Type B pancreatic cell (in vitro differentiated cells): ENCODE results near the gene TMEM255B. TPM values are rescaled to one million over a fixed set of nuclear protein-coding genes. Genes with fewer than 3 reads are reported as not detected.
"Not testable (repeated sequence)": the region's sequence is repeated elsewhere in the genome, so short reads cannot be mapped to it uniquely, and the experiment has no call there.

ENCODE experiments used
- DNase-seq: peaks from one replicate; pipeline ENCODE4 v3.0.0; 2021; ENCODE audit warnings: mixed read lengths; ENCODE audit not compliant: unreplicated experiment; ENCODE audit errors: extremely low spot score
- H3K27ac Mint-ChIP-seq: 2 replicates; pipeline ENCODE4 v1.8.0; 2021; ENCODE audit warnings: mild to moderate bottlenecking, mixed read lengths
- H3K27me3 Mint-ChIP-seq: 2 replicates; pipeline ENCODE4 v1.8.0; 2021; ENCODE audit warnings: mixed read lengths
- H3K36me3 Mint-ChIP-seq: 2 replicates; pipeline ENCODE4 v1.8.0; 2021; ENCODE audit warnings: mixed read lengths
- H3K4me1 Mint-ChIP-seq: one replicate; pipeline ENCODE4 v1.8.0; 2021; ENCODE audit warnings: mixed read lengths; ENCODE audit not compliant: unreplicated experiment
- H3K4me3 Mint-ChIP-seq: 2 replicates; pipeline ENCODE4 v1.8.0; 2021; ENCODE audit warnings: mild to moderate bottlenecking, mixed read lengths
- H3K9me3 Mint-ChIP-seq: 2 replicates; pipeline ENCODE4 v1.8.0; 2021; ENCODE audit warnings: mixed read lengths
- total RNA-seq: library from RNA; stranded (reverse); gene quantifications from 2 replicates; pipeline ENCODE4 v1.2.1, GENCODE V29; 2021; ENCODE audit warnings: low replicate concordance
- TF ChIP-seq, protein P1 (sequence below): fragments of 200-600 bp; sonication (generic); conservative IDR thresholded peaks from 2 replicates; pipeline ENCODE4 v1.5.0; 2021; ENCODE audit warnings: antibody characterized with exemption, mild to moderate bottlenecking

The TMEM255B gene
- total RNA-seq, 1 donor from 2014 or later: 0.92 TPM

DNA sequence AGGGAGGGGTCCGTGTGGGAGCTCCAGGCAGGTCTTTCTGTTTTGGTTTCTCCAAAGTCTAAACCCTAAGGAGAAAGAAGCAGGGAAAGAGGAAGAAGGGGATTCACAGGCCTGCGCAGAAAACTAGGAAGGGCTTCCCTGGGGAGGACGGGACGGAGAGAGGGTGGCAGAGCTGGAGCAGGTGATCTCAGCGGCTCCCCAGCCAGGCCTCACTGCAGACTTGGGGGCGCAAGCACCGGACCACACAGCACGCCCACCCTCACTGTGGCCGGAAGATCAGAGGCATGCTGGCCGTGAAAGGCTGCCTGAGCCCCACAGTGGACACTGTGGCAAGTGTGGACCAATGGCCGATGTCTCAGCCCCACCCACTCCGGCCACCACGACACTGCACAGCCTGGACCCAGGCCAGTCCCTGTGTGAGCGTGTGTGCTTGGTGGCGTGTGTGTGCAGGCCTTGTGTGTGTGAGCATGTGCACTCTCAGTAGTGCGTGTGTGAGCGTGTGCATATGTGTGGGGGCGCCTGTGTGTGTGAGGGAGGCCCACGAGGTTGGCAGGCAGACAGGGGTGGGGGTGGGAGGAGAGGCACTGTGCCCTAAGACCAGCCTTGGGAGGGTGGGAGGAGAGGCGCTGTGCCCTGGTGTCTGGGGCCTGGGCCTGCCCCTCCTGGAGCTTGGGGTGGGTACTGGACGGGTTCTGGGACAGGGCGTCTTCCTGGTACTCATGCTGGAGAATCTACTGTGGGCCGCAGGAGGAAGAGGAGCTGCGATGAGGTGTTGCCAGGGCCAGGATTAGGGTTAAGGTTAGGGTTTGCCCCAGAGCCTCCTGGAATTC, 15.4 kb upstream of the TMEM255B start:
- no peak overlapping the region for H3K4me3 Mint-ChIP-seq
- TF ChIP-seq, protein P1, sequence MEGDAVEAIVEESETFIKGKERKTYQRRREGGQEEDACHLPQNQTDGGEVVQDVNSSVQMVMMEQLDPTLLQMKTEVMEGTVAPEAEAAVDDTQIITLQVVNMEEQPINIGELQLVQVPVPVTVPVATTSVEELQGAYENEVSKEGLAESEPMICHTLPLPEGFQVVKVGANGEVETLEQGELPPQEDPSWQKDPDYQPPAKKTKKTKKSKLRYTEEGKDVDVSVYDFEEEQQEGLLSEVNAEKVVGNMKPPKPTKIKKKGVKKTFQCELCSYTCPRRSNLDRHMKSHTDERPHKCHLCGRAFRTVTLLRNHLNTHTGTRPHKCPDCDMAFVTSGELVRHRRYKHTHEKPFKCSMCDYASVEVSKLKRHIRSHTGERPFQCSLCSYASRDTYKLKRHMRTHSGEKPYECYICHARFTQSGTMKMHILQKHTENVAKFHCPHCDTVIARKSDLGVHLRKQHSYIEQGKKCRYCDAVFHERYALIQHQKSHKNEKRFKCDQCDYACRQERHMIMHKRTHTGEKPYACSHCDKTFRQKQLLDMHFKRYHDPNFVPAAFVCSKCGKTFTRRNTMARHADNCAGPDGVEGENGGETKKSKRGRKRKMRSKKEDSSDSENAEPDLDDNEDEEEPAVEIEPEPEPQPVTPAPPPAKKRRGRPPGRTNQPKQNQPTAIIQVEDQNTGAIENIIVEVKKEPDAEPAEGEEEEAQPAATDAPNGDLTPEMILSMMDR: no peak
- H3K4me1 Mint-ChIP-seq: peaks cover 14% of the 10 kb centered on the region
- H3K9me3 Mint-ChIP-seq: no peaks in the 10 kb centered on the region
- no peak overlapping the region for H3K27ac Mint-ChIP-seq
- no peak for DNase-seq
- no peaks in the 10 kb centered on the region for H3K36me3 Mint-ChIP-seq
- no peaks in the 10 kb centered on the region for H3K27me3 Mint-ChIP-seq

DNA sequence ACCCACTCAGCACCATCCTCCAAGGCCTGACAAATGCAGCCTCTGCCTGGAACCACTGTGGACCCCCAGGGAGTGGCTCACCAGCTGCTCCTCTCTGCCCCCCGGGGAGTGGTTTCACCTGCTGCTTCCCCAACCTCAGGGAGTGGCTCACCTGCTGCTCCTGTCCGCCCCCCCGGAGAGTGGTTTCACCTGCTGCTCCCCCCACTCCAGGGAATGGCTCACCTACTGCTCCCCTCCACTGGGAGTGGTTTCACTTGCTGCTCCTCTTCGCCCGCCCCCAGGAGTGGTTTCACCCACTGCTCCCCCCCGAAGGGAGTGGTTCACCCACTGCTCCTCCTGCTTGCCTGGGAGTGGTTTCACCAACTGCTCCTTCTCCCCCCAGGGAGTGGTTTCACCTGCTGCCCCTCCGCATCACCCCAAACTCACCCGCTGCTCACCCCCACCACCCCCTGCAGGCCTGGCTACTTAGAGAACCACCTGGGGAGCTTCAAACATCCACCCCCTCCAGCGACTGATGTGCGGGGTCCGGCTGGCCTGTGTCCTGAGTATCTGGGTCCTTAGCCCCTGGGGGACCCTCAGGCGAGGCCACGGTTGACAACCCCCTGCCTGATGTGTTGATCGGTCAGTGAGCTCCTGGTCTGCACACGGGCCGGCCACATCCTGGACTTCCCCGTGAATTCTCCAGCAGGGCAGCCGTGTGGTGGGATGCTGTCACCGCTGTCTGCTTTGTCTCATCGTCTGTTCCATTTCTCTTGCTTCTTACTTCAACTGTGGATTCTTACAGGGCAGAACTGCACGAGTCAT, 14.6 kb upstream of the TMEM255B start:
- Mint-ChIP-seq H3K27me3 (no peaks in the 10 kb centered on the region), H3K36me3 (no peaks in the 10 kb centered on the region), H3K27ac (no peak overlapping the region), H3K4me3 (no peak overlapping the region), H3K9me3 (no peaks in the 10 kb centered on the region), H3K4me1 (peaks cover 14% of the 10 kb centered on the region)
- DNase-seq: no peak
- TF ChIP-seq, protein P1: no peak

DNA sequence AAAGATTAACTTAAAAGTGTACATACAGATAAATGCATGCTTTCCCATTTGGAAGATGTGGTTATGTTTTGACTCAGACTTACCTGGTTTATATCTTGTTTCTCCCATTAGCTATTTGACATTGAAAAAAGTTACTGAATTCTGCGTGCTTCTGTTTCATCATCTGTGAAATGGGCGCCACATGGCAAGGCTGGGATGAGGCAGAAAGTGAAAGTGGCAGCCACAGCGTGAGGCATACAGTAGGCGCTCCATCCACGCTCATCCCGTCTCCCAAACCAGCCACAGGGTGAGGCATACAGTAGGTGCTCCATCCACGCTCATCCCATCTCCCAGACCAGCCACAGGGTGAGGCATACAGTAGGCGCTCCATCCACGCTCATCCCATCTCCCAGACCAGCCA, 14.0 kb upstream of the TMEM255B start:
- Mint-ChIP-seq H3K4me3 (no peak overlapping the region), H3K36me3 (no peaks in the 10 kb centered on the region), H3K27me3 (no peaks in the 10 kb centered on the region), H3K4me1 (peaks cover 14% of the 10 kb centered on the region), H3K9me3 (no peaks in the 10 kb centered on the region), H3K27ac (no peak overlapping the region)
- DNase-seq: no peak
- TF ChIP-seq, protein P1: no peak

DNA sequence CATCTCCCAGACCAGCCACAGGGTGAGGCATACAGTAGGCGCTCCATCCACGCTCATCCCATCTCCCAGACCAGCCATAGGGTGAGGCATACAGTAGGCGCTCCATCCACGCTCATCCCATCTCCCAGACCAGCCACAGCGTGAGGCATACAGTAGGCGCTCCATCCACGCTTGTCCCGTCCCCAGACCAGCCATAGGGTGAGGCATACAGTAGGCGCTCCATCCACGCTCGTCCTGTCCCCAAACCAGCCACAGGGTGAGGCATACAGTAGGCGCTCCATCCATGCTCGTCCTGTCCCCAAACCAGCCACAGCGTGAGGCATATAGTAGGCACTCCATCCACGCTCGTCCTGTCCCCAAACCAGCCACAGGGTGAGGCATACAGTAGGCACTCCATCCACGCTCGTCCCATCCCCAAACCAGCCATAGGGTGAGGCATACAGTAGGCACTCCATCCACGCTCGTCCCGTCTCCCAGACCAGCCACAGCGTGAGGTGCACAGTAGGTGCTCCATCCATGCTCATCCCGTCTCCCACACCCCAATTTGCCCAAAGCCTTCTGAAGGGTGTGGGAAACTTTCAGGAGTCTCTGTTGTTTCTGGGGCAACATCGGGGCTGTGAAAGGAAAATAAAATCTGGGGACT, 13.4 kb upstream of the TMEM255B start:
- Mint-ChIP-seq H3K4me1 (peaks cover 14% of the 10 kb centered on the region), H3K27ac (peak overlapping the region; percentile 62)
- H3K9me3 Mint-ChIP-seq, H3K27me3 Mint-ChIP-seq, H3K36me3 Mint-ChIP-seq, DNase-seq, H3K4me3 Mint-ChIP-seq: not testable (repeated sequence)

DNA sequence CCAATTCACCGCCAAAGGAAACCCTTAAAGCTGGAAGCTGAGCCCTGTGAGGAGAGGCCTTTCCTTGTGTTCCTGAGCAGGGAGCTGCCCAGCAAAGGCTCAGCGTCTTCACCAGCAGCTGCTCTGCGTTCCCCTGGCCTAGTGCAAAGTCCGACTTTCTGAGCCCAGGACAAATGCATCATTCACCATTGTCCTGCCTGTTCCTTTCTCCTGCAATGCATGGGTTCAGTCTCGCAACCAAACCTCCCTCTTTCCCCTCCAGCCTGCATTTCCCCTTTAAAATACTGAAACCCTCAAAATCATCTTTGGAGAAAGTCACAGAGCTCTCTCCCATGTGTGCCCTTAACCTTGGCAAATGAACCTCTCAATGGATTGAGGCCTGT, 12.9 kb upstream of the TMEM255B start:
- DNase-seq: no peak
- Mint-ChIP-seq H3K36me3 (no peaks in the 10 kb centered on the region), H3K27me3 (no peaks in the 10 kb centered on the region), H3K27ac (peak overlapping the region; percentile 25), H3K4me3 (no peak overlapping the region), H3K4me1 (peaks cover 14% of the 10 kb centered on the region), H3K9me3 (no peaks in the 10 kb centered on the region)
- TF ChIP-seq, protein P1: no peak
